Activated CD4-positive, alpha-beta T cell treated with anti-CD3 and anti-CD28 coated beads for 1 hour (primary cell): ENCODE results near the gene COPZ1.

Source experiments
- DNase-seq: peaks from one replicate; pipeline ENCODE4 v3.0.0-alpha.2; 2020

The COPZ1 gene

DNA sequence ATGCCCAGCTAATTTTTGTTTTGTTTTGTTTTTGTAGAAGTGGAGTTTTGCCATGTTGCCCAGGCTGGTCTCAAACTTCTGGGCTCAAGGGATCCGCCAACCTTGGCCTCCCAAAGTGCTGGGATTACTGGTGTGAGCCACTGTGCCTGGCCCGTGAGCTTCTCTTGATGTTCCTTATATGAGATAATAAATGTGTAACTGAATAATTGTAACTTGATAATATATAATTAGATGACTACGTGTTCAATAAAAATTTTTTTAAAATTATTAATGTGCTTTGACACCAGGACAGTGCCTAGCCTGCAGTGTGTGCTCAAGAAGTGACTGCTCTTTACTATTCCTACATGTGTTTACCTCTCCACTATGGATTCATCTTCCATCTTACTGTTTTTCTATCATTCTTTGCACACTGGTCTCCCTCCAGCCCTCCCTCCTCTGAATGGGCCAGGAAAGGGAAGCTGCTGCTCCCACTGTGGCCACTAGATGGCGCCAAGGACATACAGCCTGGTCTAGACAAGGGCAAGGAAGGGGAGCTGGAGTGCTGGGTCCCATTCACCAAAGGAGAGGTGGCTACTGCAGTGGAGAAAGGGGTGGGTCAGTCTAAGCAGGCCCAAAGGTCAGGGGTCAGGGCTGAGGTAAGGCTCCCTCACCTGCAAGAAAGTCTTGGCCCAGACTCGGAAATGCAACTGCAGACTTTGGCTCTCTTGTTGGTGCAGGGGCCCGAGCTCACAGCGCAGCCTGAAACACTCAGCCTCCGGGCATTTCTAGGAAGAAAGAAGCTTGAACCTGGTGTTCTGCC is 74.3 kb downstream of the COPZ1 start:
- DNase-seq, result peak; percentile 83

DNA sequence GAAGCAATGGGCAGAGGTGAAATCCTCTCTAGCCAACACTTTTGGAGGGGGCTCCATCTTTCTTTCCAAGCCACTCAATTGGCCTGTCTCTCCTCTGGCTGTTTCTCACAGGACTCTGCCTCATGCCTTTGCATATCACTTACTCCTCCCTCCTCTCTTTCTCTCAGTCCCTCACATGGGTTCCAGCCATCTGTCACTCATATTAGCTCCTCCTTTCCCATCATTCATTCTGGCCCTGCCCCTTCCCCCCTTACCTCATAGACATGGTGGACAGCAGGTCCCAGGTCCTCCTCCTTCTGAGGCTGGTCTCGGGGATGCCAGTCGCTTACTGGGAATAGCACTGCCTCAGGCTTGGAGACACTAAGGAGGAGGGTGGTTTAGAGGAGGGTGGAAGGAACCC is 76.2 kb downstream of the COPZ1 start:
- no peak for DNase-seq
